GM21390 (cell line): ENCODE results near the gene NLRX1.
"Not testable (repeated sequence)": the region's sequence is repeated elsewhere in the genome, so short reads cannot be mapped to it uniquely, and the experiment has no call there.

Experiments
- ATAC-seq: cut with Tn5 transposase; IDR thresholded peaks from one replicate; pipeline ENCODE4 v1.9.1; 2021; ENCODE audit not compliant: unreplicated experiment

The NLRX1 gene

GRCh38 chr11:119181677-119182412 is 13.3 kb downstream of the NLRX1 start:
- ATAC-seq = no peak

- not testable (repeated sequence) for ATAC-seq
These were observed 15.9 kb downstream of the NLRX1 start for GRCh38 chr11:119184399-119184798.

GRCh38 chr11:119185981-119186634 is 17.6 kb downstream of the NLRX1 start:
- no peak for ATAC-seq

GRCh38 chr11:119187123-119187892 is 18.8 kb downstream of the NLRX1 start:
- ATAC-seq = no peak

- no peak for ATAC-seq
These were observed 19.5 kb downstream of the NLRX1 start for GRCh38 chr11:119188067-119188466.

GRCh38 chr11:119188887-119189286 is 20.4 kb downstream of the NLRX1 start:
- no peak for ATAC-seq

- ATAC-seq = no peak
These were observed 20.9 kb downstream of the NLRX1 start for GRCh38 chr11:119189393-119189792.

GRCh38 chr11:119190531-119190930 is 22.0 kb downstream of the NLRX1 start:
- no peak for ATAC-seq

- not testable (repeated sequence) for ATAC-seq
These were observed 22.7 kb downstream of the NLRX1 start for GRCh38 chr11:119191265-119191664.

GRCh38 chr11:119192111-119192510 is 23.6 kb downstream of the NLRX1 start:
- ATAC-seq = no peak

- ATAC-seq = no peak
These were observed 24.5 kb downstream of the NLRX1 start for GRCh38 chr11:119193001-119193400.

- ATAC-seq = no peak
These were observed 25.1 kb downstream of the NLRX1 start for GRCh38 chr11:119193626-119194025.

GRCh38 chr11:119194811-119195440 is 26.4 kb downstream of the NLRX1 start:
- ATAC-seq = no peak

GRCh38 chr11:119195680-119196079 is 27.2 kb downstream of the NLRX1 start:
- ATAC-seq = no peak

GRCh38 chr11:119196833-119197483 is 28.4 kb downstream of the NLRX1 start:
- ATAC-seq = no peak

GRCh38 chr11:119198925-119199324 is 30.4 kb downstream of the NLRX1 start:
- ATAC-seq = no peak

GRCh38 chr11:119201236-119201635 is 32.7 kb downstream of the NLRX1 start:
- ATAC-seq = not testable (repeated sequence)

GRCh38 chr11:119202554-119202953 is 34.0 kb downstream of the NLRX1 start:
- no peak for ATAC-seq

- no peak for ATAC-seq
These were observed 35.5 kb downstream of the NLRX1 start for GRCh38 chr11:119204066-119204465.

- no peak for ATAC-seq
These were observed 36.6 kb downstream of the NLRX1 start for GRCh38 chr11:119205080-119205479.
